Prostate gland (tissue), 2 donors: ENCODE data around the gene COL4A3.
"Not testable (repeated sequence)": the region's sequence is repeated elsewhere in the genome, so short reads cannot be mapped to it uniquely, and the experiment has no call there.

ENCODE experiments used
- CTCF ChIP-seq, 4 experiments: fragments of 200-600 bp in 2 of 4; fragments of 450-650 bp in 2 of 4; sonication (generic) in 2 of 4; IDR thresholded peaks; 1 replicate in 3 of 4; 2 replicates in 1 of 4; pipeline ENCODE4 v1.5.1; 2016 to 2019; ENCODE audit warnings: antibody characterized with exemption in 4 of 4, mild to moderate bottlenecking in 2 of 4, moderate library complexity in 2 of 4
- POLR2A ChIP-seq: fragments of 450-650 bp; IDR thresholded peaks from one replicate; pipeline ENCODE4 v1.6.1; 2016; ENCODE audit warnings: antibody characterized with exemption, mild to moderate bottlenecking
- POLR2AphosphoS5 ChIP-seq: sonication (generic); formaldehyde crosslinking; IDR thresholded peaks from one replicate; pipeline ENCODE4 v1.6.1; 2017; ENCODE audit warnings: antibody characterized with exemption

- not testable (repeated sequence) for TF ChIP-seq CTCF (IDR thresholded peaks at IDR 0.05); POLR2A; POLR2AphosphoS5
Measured at GRCh38 chr2:227171779-227172178, 7.4 kb downstream of the COL4A3 start.
